NCI-H2107 treated with DMSO at 0.1 percent for 48 hours (cell line): ENCODE measurements around the gene ZSWIM6.

Experiments used
- DNase-seq: peaks from one replicate; lab custom pipeline; 2025; ENCODE audit not compliant: unreplicated experiment; lab: John Stamatoyannopoulos, UW

ZSWIM6 gene

GRCh38 chr5:61438298-61438970 lies 106.4 kb downstream of the ZSWIM6 start:
- DNase-seq: no peak

- no peak for DNase-seq
These were observed 108.0 kb downstream of the ZSWIM6 start for GRCh38 chr5:61440086-61440485.

GRCh38 chr5:61440596-61440995 lies 108.5 kb downstream of the ZSWIM6 start:
- no peak for DNase-seq

- DNase-seq: no peak
These were observed 109.7 kb downstream of the ZSWIM6 start for GRCh38 chr5:61441742-61442141.

- DNase-seq: no peak
These were observed 115.9 kb downstream of the ZSWIM6 start for GRCh38 chr5:61447780-61448495.

GRCh38 chr5:61449804-61450492 lies 117.9 kb downstream of the ZSWIM6 start:
- no peak for DNase-seq

GRCh38 chr5:61450493-61451279 lies 118.6 kb downstream of the ZSWIM6 start:
- DNase-seq: peak; percentile 14

- DNase-seq: no peak
These were observed 123.3 kb downstream of the ZSWIM6 start for GRCh38 chr5:61455179-61456006.

GRCh38 chr5:61460471-61460870 lies 128.4 kb downstream of the ZSWIM6 start:
- DNase-seq: no peak

- no peak for DNase-seq
These were observed 129.4 kb downstream of the ZSWIM6 start for GRCh38 chr5:61461417-61461816.

- no peak for DNase-seq
These were observed 129.9 kb downstream of the ZSWIM6 start for GRCh38 chr5:61461926-61462325.

GRCh38 chr5:61463596-61463995 lies 131.5 kb downstream of the ZSWIM6 start:
- DNase-seq: no peak

- no peak for DNase-seq
These were observed 132.5 kb downstream of the ZSWIM6 start for GRCh38 chr5:61464512-61464911.

GRCh38 chr5:61465066-61465465 lies 133.0 kb downstream of the ZSWIM6 start:
- DNase-seq: no peak

- DNase-seq: no peak
These were observed 133.4 kb downstream of the ZSWIM6 start for GRCh38 chr5:61465496-61465895.

- DNase-seq: no peak
These were observed 134.0 kb downstream of the ZSWIM6 start for GRCh38 chr5:61466017-61466416.

- no peak for DNase-seq
These were observed 135.9 kb downstream of the ZSWIM6 start for GRCh38 chr5:61467766-61468482.

GRCh38 chr5:61468483-61468865 lies 136.4 kb downstream of the ZSWIM6 start:
- no peak for DNase-seq

GRCh38 chr5:61471352-61471751 lies 139.3 kb downstream of the ZSWIM6 start:
- DNase-seq: no peak
